Kidney epithelial cell (primary cell): ENCODE data around the gene FBXO44. TPM values are rescaled to one million over a fixed set of nuclear protein-coding genes. Genes with fewer than 3 reads are reported as not detected.

Experiments used
- DNase-seq: peaks from one replicate; pipeline ENCODE4 v3.0.0-alpha.2; 2010; ENCODE audit warnings: low read depth
- H3K27me3 ChIP-seq: 2 replicates; pipeline ENCODE4 v1.6.0; 2011; ENCODE audit warnings: low read length; ENCODE audit not compliant: control insufficient read depth, insufficient read depth
- H3K36me3 ChIP-seq: 2 replicates; pipeline ENCODE4 v1.5.1; 2011; ENCODE audit warnings: low read length; ENCODE audit not compliant: control insufficient read depth, insufficient read depth
- H3K4me3 ChIP-seq: 2 replicates; pipeline ENCODE4 v1.5.1; 2011; ENCODE audit warnings: low read depth, mild to moderate bottlenecking, control low read depth, low read length
- total RNA-seq: library from RNA; depleted of rRNA; stranded (reverse); fragments of >200 nt; gene quantifications from 2 replicates; pipeline ENCODE4 v1.2.3, GENCODE V29; 2015
- TF ChIP-seq, protein P1 (sequence below): IDR thresholded peaks from 2 replicates; pipeline ENCODE4 v1.5.1; 2011; ENCODE audit warnings: mild to moderate bottlenecking, moderate library complexity, low read length, control low read depth, inconsistent platforms; ENCODE audit not compliant: insufficient read depth, poor library complexity, severe bottlenecking

Gene FBXO44
- total RNA-seq, 1 donor from 2014 or later, result 14.4 TPM

DNA sequence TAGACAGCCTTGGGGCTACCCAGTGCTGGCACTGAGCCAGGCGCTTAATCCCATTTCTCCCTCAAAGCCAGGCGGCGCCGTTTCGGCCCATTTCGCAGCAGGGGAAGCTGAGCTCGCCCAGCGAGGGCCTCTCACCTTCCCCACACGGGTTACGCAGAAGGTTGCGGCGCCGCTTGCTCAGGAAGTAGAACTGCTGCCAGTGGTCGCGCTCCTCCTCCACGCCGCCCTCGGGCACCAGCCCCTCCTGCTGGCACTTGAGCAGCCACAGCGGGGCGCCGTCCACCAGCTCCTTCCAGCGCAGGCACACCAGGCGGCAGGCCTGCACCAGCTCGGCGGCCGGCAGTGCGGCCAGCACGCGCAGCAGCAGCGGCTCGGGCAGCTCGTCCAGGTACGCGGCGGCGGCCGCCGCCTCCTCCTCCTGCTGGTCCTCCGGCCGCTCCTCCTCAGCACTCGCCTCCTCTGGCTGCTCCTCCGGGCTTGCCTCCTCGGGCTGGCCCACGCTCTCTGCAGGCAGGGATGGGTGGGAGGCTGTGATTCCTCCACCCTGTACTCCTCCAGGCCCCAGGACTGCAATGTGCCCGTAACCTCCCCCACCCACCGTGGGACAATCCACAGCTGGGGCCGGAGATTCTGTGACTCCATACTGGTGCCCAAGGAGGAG is 4.2 kb upstream of the FBXO44 start:
- H3K4me3 ChIP-seq, result no peak overlapping the region
- no peak for DNase-seq

GRCh38 chr1:11651017-11651416 is 3.7 kb upstream of the FBXO44 start:
- TF ChIP-seq, protein P1, sequence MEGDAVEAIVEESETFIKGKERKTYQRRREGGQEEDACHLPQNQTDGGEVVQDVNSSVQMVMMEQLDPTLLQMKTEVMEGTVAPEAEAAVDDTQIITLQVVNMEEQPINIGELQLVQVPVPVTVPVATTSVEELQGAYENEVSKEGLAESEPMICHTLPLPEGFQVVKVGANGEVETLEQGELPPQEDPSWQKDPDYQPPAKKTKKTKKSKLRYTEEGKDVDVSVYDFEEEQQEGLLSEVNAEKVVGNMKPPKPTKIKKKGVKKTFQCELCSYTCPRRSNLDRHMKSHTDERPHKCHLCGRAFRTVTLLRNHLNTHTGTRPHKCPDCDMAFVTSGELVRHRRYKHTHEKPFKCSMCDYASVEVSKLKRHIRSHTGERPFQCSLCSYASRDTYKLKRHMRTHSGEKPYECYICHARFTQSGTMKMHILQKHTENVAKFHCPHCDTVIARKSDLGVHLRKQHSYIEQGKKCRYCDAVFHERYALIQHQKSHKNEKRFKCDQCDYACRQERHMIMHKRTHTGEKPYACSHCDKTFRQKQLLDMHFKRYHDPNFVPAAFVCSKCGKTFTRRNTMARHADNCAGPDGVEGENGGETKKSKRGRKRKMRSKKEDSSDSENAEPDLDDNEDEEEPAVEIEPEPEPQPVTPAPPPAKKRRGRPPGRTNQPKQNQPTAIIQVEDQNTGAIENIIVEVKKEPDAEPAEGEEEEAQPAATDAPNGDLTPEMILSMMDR, result no peak
- no peak overlapping the region for H3K4me3 ChIP-seq

More for the DNA sequence above, 4.2 kb upstream of the FBXO44 start:
- Histone ChIP-seq H3K27me3 (peaks cover 17% of the 10 kb centered on the region), H3K36me3 (no peaks in the 10 kb centered on the region)
- TF ChIP-seq, protein P1, result peak; percentile 75

DNA sequence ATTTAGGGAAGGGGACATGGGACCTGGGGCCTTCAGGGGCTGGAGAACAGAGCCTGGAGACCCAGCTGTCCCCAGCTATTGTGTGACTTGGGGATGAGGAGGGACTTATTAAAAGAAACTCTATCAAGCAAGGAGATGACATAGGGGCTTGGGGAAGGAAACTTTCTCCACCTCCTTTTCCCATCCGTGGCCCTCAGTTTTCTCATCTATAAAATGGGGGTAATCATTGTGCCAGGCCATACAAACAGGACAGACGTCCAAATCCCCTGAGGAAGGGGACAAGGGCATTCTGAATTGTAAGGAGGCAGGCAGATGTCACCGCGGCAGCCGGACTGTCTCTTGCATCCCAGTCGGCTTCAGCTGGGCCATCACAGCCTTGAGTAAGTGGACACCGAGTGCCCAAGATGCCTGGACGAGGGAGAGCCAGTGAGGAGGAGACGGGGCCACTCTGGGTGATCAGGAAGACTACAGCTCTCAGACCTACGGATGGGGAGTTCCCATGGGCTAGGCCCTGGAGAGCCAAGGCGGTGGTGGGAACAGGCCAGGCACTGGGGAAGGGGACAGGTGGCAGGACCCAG is 2.4 kb upstream of the FBXO44 start:
- H3K27me3 ChIP-seq, result peaks cover 17% of the 10 kb centered on the region
- peaks cover 1% of the 10 kb centered on the region for H3K36me3 ChIP-seq
- H3K4me3 ChIP-seq, result no peak overlapping the region
- DNase-seq, result no peak
- TF ChIP-seq, protein P1, result no peak

More at GRCh38 chr1:11651017-11651416, 3.7 kb upstream of the FBXO44 start:
- Histone ChIP-seq H3K36me3 (no peaks in the 10 kb centered on the region), H3K27me3 (peaks cover 17% of the 10 kb centered on the region)
- no peak for DNase-seq

DNA sequence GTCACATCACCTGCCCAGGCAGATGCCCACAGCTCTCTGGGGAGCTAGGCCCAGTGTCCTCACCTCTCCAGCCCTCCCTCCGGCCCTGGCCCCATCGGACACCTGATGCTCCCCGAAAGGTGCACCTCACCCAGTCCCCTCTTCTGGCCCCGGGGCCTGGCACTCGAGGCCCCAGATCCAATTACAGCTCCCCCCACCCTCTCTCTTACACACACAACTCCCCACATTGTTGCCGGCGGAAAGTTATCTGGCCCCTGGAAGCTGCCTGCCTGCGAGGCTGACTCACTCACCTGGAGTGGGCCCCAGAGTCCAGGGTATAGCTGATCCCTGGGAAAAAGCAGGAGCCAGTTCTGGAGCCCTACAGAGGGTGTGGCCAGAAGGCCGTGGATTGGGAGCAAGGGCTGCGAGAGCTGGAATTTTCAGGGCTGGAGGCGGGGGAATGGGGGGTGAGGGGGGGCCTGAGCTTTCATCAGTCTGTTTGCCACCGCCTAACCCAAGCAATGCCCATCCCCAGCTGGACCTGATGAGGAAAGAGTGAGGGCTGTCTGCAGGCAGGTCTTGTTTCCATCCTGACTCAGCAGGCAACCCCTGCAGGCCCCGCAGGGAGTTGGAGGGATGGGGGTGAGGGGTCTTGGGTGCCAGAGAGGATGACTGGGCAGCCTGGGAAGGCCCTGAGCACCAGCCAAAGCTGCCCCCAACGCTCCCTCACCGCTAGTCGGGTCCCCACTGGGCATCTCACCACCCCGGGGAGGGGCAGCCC is 1.4 kb upstream of the FBXO44 start:
- H3K4me3 ChIP-seq, result no peak overlapping the region
- no peak for DNase-seq
- TF ChIP-seq, protein P1, result no peak

DNA sequence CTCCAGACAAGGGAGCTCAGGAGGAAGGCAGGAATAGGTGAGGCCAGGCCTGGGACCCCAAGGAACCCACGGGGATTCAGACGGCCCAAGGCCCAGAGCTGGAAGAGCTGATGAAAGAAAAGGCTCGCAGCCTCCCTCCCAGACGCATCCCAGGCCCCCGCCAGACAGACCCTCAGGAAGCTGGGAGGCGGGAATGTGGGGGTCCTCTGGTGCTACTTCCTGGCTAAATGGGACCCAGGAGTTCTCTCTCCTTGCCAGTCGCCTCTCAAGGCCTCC is 878 bp upstream of the FBXO44 start:
- DNase-seq, result no peak
- Histone ChIP-seq H3K27me3 (peaks cover 12% of the 10 kb centered on the region), H3K36me3 (peaks cover 1% of the 10 kb centered on the region), H3K4me3 (peak overlapping the region; percentile 84)
- TF ChIP-seq, protein P1, result no peak

More for the DNA sequence above, 1.4 kb upstream of the FBXO44 start:
- Histone ChIP-seq H3K27me3 (peaks cover 17% of the 10 kb centered on the region), H3K36me3 (peaks cover 1% of the 10 kb centered on the region)
